Measurements from ENCODE around the gene TOR1B.

- TF ChIP-seq CTCF (conservative IDR thresholded peaks at IDR 0.05; ENCODE audit: low read depth, low read length) (no peak), CEBPB (IDR thresholded peaks at IDR 0.05; ENCODE audit: low read depth, low read length) (no peak), POLR2A (IDR thresholded peaks at IDR 0.05; ENCODE audit: low read depth, low read length) (no peak), MXI1 (IDR thresholded peaks at IDR 0.05; ENCODE audit: borderline replicate concordance, low read depth, low read length) (no peak)
Observed at GRCh38 chr9:129786481-129786880, 16.5 kb upstream of the TOR1B start.

All from IMR-90 (cell line).